Measurements from ENCODE around the gene RER1. TPM values are rescaled to one million over a fixed set of nuclear protein-coding genes. Genes with fewer than 3 reads are reported as not detected.

Gene RER1
- total RNA-seq, 1 experiment from 2014 or later, result 110 TPM

DNA sequence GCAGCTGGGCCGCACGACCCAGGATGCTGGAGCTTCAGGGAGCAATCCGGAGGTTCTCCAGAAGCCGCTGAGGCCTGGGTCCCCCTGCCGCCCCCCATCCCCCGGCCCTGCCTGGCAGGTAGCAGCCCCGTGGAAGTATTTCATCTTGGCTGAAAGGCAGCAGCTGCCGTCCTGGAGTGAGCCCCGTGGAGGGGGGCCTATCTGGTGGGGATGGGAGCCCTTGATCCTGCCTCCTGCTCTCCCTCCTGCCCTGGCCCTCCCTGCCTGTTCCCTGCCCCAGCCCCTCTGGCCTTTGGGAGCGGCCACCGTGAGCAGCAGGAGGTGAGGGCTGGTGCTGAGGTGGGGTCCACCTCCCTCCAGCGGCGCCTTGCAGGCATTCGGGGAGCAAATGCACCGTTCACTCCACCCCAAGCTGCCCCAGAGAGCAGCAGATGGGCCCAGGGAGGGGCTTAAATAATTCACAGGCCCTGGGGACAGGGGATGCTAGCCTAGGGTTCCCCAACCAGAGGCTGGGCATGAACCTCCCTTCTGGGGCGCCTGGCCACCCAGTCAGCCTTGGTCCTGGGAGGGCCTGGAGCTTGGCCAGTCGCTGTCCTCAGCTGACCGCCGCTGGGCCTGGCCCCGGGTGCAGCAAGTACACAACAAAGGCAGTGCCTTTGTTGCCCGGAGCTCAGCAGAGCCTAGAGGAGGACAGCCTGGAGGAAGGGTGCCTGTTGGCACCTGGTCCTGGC lies 60.7 kb downstream of the RER1 start:
- Histone ChIP-seq H4K91ac (ENCODE audit: insufficient read length, low read depth, low read length) (no peak overlapping the region), H2AK5ac (ENCODE audit: insufficient read length, low read length) (no peak overlapping the region), H2BK5ac (ENCODE audit: insufficient read length, low read length) (no peak overlapping the region), H3K4me1 (ENCODE audit: insufficient read depth, low read length) (no peaks in the 10 kb centered on the region), H2AFZ (ENCODE audit: low read length) (no peak overlapping the region), H3K4me2 (ENCODE audit: insufficient read depth, insufficient read length, low read length) (no peak overlapping the region), H3K27ac (ENCODE audit: insufficient read length, low read depth, low read length) (no peak overlapping the region), H2BK12ac (ENCODE audit: insufficient read length, low read depth, low read length) (no peak overlapping the region), H2BK15ac (ENCODE audit: low read depth, low read length) (no peak overlapping the region), H3K23me2 (ENCODE audit: insufficient read length, low read depth, low read length, poor library complexity, severe bottlenecking) (no peaks in the 10 kb centered on the region), H3K9ac (ENCODE audit: extremely low read depth, insufficient read length, low read length) (no peak overlapping the region), H3K56ac (ENCODE audit: insufficient read length, low read depth, low read length) (no peak overlapping the region), H3T11ph (ENCODE audit: low read length) (no peak overlapping the region), H4K20me1 (ENCODE audit: control insufficient read depth, insufficient read depth, insufficient read length) (no peaks in the 10 kb centered on the region), H2BK20ac (ENCODE audit: low read depth, low read length, poor library complexity, severe bottlenecking) (no peak overlapping the region), H3K27me3 (ENCODE audit: insufficient read depth, low read length) (no peaks in the 10 kb centered on the region), H3K18ac (ENCODE audit: insufficient read length, low read depth, low read length) (no peak overlapping the region), H3K79me2 (ENCODE audit: insufficient read depth, low read length) (no peaks in the 10 kb centered on the region), H3K9me3 (ENCODE audit: control insufficient read depth, low read depth, low read length) (no peaks in the 10 kb centered on the region), H4K5ac (ENCODE audit: insufficient read length, low read depth, low read length) (no peak overlapping the region), H3K23ac (ENCODE audit: insufficient read length, low read depth, low read length) (no peak overlapping the region), H3K14ac (ENCODE audit: insufficient read depth, low read length) (no peak overlapping the region; the same call in 1 of the 2 replicates), H2BK120ac (ENCODE audit: low read depth, low read length, poor library complexity, severe bottlenecking) (no peak overlapping the region), H4K8ac (replicated peaks; ENCODE audit: insufficient read length, low read depth, low read length) (no peak overlapping the region), H3K4ac (ENCODE audit: low read depth, low read length) (no peak overlapping the region), H3K79me1 (ENCODE audit: insufficient read depth, low read depth, low read length, poor library complexity, severe bottlenecking) (no peaks in the 10 kb centered on the region)
- Mint-ChIP-seq H3K9me3 (no peaks in the 10 kb centered on the region), H3K4me1 (peaks cover 3 to 13% of the 10 kb centered on the region in 2 experiments; a peak in 3 of 4 replicates), H3K4me3 (no peak overlapping the region), H3K36me3 (ENCODE audit: insufficient read depth in 1 of 3, low read depth in 3 of 3) (no peaks in the 10 kb centered on the region), H3K27ac (peak overlapping the region in 1 of 3 experiments; percentile 27; a peak in 1 of 7 replicates), H3K27me3 (ENCODE audit: low read depth) (peaks cover 4% of the 10 kb centered on the region)
- WGBS (ENCODE audit: extremely low coverage, insufficient read length, low lambda C conversion rate), result no CpG with 5 or more reads among the region's 21 CpGs
- TF ChIP-seq, protein P1, sequence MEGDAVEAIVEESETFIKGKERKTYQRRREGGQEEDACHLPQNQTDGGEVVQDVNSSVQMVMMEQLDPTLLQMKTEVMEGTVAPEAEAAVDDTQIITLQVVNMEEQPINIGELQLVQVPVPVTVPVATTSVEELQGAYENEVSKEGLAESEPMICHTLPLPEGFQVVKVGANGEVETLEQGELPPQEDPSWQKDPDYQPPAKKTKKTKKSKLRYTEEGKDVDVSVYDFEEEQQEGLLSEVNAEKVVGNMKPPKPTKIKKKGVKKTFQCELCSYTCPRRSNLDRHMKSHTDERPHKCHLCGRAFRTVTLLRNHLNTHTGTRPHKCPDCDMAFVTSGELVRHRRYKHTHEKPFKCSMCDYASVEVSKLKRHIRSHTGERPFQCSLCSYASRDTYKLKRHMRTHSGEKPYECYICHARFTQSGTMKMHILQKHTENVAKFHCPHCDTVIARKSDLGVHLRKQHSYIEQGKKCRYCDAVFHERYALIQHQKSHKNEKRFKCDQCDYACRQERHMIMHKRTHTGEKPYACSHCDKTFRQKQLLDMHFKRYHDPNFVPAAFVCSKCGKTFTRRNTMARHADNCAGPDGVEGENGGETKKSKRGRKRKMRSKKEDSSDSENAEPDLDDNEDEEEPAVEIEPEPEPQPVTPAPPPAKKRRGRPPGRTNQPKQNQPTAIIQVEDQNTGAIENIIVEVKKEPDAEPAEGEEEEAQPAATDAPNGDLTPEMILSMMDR (conservative IDR thresholded peaks at IDR 0.05), result no peak
- DNase-seq, result no peak
